ENCODE data around the gene VANGL1. TPM values are rescaled to one million over a fixed set of nuclear protein-coding genes. Genes with fewer than 3 reads are reported as not detected.

The VANGL1 gene
- total RNA-seq, 1 donor from 2014 or later = 16.0 TPM

GRCh38 chr1:115705085-115705951 is 63.5 kb downstream of the VANGL1 start:
- DNase-seq (ENCODE audit: low spot score in 2 of 2, unreplicated experiment in 2 of 2) = no peak
- no peaks in the 10 kb centered on the region for H3K9me3 Mint-ChIP-seq
- no peaks in the 10 kb centered on the region for H3K36me3 Mint-ChIP-seq
- H3K27ac Mint-ChIP-seq = peak overlapping the region; percentile 73
- peaks cover 39% of the 10 kb centered on the region for H3K4me1 Mint-ChIP-seq
- TF ChIP-seq CTCF (IDR thresholded peaks at IDR 0.05; ENCODE audit: unreplicated experiment) = no peak
- no peaks in the 10 kb centered on the region for H3K27me3 Mint-ChIP-seq (ENCODE audit: low read depth)
- H3K4me3 Mint-ChIP-seq = no peak overlapping the region

GRCh38 chr1:115705963-115706362 is 64.2 kb downstream of the VANGL1 start:
- Mint-ChIP-seq H3K27ac (peak overlapping the region; percentile 73), H3K9me3 (no peaks in the 10 kb centered on the region), H3K4me1 (peaks cover 37% of the 10 kb centered on the region), H3K4me3 (no peak overlapping the region), H3K27me3 (ENCODE audit: low read depth) (no peaks in the 10 kb centered on the region), H3K36me3 (no peaks in the 10 kb centered on the region)
- DNase-seq (ENCODE audit: low spot score in 2 of 2, unreplicated experiment in 2 of 2) = no peak
- TF ChIP-seq CTCF (IDR thresholded peaks at IDR 0.05; ENCODE audit: unreplicated experiment) = no peak

- no peaks in the 10 kb centered on the region for H3K9me3 Mint-ChIP-seq
- H3K27ac Mint-ChIP-seq = peak overlapping the region; percentile 73
- peak; percentile 94 for TF ChIP-seq CTCF (IDR thresholded peaks at IDR 0.05; ENCODE audit: unreplicated experiment)
- H3K36me3 Mint-ChIP-seq = no peaks in the 10 kb centered on the region
- H3K4me1 Mint-ChIP-seq = peaks cover 43% of the 10 kb centered on the region
- H3K27me3 Mint-ChIP-seq (ENCODE audit: low read depth) = no peaks in the 10 kb centered on the region
- no peak for DNase-seq (ENCODE audit: low spot score in 2 of 2, unreplicated experiment in 2 of 2)
- H3K4me3 Mint-ChIP-seq = no peak overlapping the region
Observed at GRCh38 chr1:115706587-115707425, 65.0 kb downstream of the VANGL1 start.

GRCh38 chr1:115710859-115711624 is 69.3 kb downstream of the VANGL1 start:
- no peaks in the 10 kb centered on the region for H3K36me3 Mint-ChIP-seq
- H3K27me3 Mint-ChIP-seq (ENCODE audit: low read depth) = no peaks in the 10 kb centered on the region
- H3K9me3 Mint-ChIP-seq = peaks cover 5% of the 10 kb centered on the region
- no peak for TF ChIP-seq CTCF (IDR thresholded peaks at IDR 0.05; ENCODE audit: unreplicated experiment)
- H3K27ac Mint-ChIP-seq = no peak overlapping the region
- H3K4me1 Mint-ChIP-seq = peaks cover 58% of the 10 kb centered on the region
- no peak for DNase-seq (ENCODE audit: low spot score in 2 of 2, unreplicated experiment in 2 of 2)
- H3K4me3 Mint-ChIP-seq = no peak overlapping the region

- Mint-ChIP-seq H3K27ac (peak overlapping the region; percentile 22), H3K36me3 (no peaks in the 10 kb centered on the region), H3K4me3 (no peak overlapping the region), H3K9me3 (peaks cover 5% of the 10 kb centered on the region), H3K4me1 (peaks cover 57% of the 10 kb centered on the region), H3K27me3 (ENCODE audit: low read depth) (no peaks in the 10 kb centered on the region)
- no peak for TF ChIP-seq CTCF (IDR thresholded peaks at IDR 0.05; ENCODE audit: unreplicated experiment)
- no peak for DNase-seq (ENCODE audit: low spot score in 2 of 2, unreplicated experiment in 2 of 2)
Observed at GRCh38 chr1:115712911-115713609, 71.3 kb downstream of the VANGL1 start.

Measured in mesothelial cell of epicardium (in vitro differentiated cells).